Measurements from ENCODE around the gene NEB. TPM values are rescaled to one million over a fixed set of nuclear protein-coding genes. Genes with fewer than 3 reads are reported as not detected.
"Not testable (repeated sequence)": the region's sequence is repeated elsewhere in the genome, so short reads cannot be mapped to it uniquely, and the experiment has no call there.

Gene NEB
- total RNA-seq, 1 experiment from 2014 or later = 0.51 TPM

GRCh38 chr2:151713291-151713903 is 20.9 kb downstream of the NEB start:
- in situ Hi-C loops (cut with HindIII; ENCODE audit: low pct_unique_long_range_greater_than_20kb, low sequenced_read_pairs) = no loop called here
- DNase-seq (ENCODE audit: low read depth) = no peak

GRCh38 chr2:151711025-151711424 is 23.3 kb downstream of the NEB start:
- no peak for DNase-seq (ENCODE audit: low read depth)
- in situ Hi-C loops (cut with HindIII; ENCODE audit: low pct_unique_long_range_greater_than_20kb, low sequenced_read_pairs) = no loop called here

- in situ Hi-C loops (cut with HindIII; ENCODE audit: low pct_unique_long_range_greater_than_20kb, low sequenced_read_pairs) = no loop called here
- DNase-seq (ENCODE audit: low read depth) = no peak
These were observed 25.5 kb downstream of the NEB start for GRCh38 chr2:151708788-151709187.

- in situ Hi-C loops (cut with HindIII; ENCODE audit: low pct_unique_long_range_greater_than_20kb, low sequenced_read_pairs) = no loop called here
- DNase-seq (ENCODE audit: low read depth) = no peak
These were observed 26.4 kb downstream of the NEB start for GRCh38 chr2:151707857-151708256.

- DNase-seq (ENCODE audit: low read depth); in situ Hi-C loops (cut with HindIII; ENCODE audit: low pct_unique_long_range_greater_than_20kb, low sequenced_read_pairs): not testable (repeated sequence)
These were observed 29.8 kb downstream of the NEB start for GRCh38 chr2:151704480-151704961.

- in situ Hi-C loops (cut with HindIII; ENCODE audit: low pct_unique_long_range_greater_than_20kb, low sequenced_read_pairs); DNase-seq (ENCODE audit: low read depth): not testable (repeated sequence)
These were observed 36.1 kb downstream of the NEB start for GRCh38 chr2:151698134-151698533.

- no peak for DNase-seq (ENCODE audit: low read depth)
- in situ Hi-C loops (cut with HindIII; ENCODE audit: low pct_unique_long_range_greater_than_20kb, low sequenced_read_pairs) = no loop called here
These were observed 38.5 kb downstream of the NEB start for GRCh38 chr2:151695778-151696177.

GRCh38 chr2:151691631-151692030 is 42.6 kb downstream of the NEB start:
- DNase-seq (ENCODE audit: low read depth) = no peak
- in situ Hi-C loops (cut with HindIII; ENCODE audit: low pct_unique_long_range_greater_than_20kb, low sequenced_read_pairs) = no loop called here

GRCh38 chr2:151688719-151689118 is 45.6 kb downstream of the NEB start:
- in situ Hi-C loops (cut with HindIII; ENCODE audit: low pct_unique_long_range_greater_than_20kb, low sequenced_read_pairs) = no loop called here
- no peak for DNase-seq (ENCODE audit: low read depth)

- no peak for DNase-seq (ENCODE audit: low read depth)
- in situ Hi-C loops (cut with HindIII; ENCODE audit: low pct_unique_long_range_greater_than_20kb, low sequenced_read_pairs) = no loop called here
These were observed 51.7 kb downstream of the NEB start for GRCh38 chr2:151682459-151683003.

- no peak for DNase-seq (ENCODE audit: low read depth)
- in situ Hi-C loops (cut with HindIII; ENCODE audit: low pct_unique_long_range_greater_than_20kb, low sequenced_read_pairs) = no loop called here
These were observed 53.2 kb downstream of the NEB start for GRCh38 chr2:151681051-151681450.

GRCh38 chr2:151679994-151680393 is 54.3 kb downstream of the NEB start:
- no peak for DNase-seq (ENCODE audit: low read depth)
- in situ Hi-C loops (cut with HindIII; ENCODE audit: low pct_unique_long_range_greater_than_20kb, low sequenced_read_pairs) = no loop called here

- in situ Hi-C loops (cut with HindIII; ENCODE audit: low pct_unique_long_range_greater_than_20kb, low sequenced_read_pairs) = no loop called here
- DNase-seq (ENCODE audit: low read depth) = no peak
These were observed 55.4 kb downstream of the NEB start for GRCh38 chr2:151678849-151679248.

- in situ Hi-C loops (cut with HindIII; ENCODE audit: low pct_unique_long_range_greater_than_20kb, low sequenced_read_pairs) = no loop called here
These were observed 61.3 kb downstream of the NEB start for GRCh38 chr2:151673016-151673415.

GRCh38 chr2:151672277-151672676 is 62.0 kb downstream of the NEB start:
- in situ Hi-C loops (cut with HindIII; ENCODE audit: low pct_unique_long_range_greater_than_20kb, low sequenced_read_pairs) = no loop called here
- DNase-seq (ENCODE audit: low read depth) = no peak

More at GRCh38 chr2:151673016-151673415, 61.3 kb downstream of the NEB start:
- no peak for DNase-seq (ENCODE audit: low read depth)

- no peak for DNase-seq (ENCODE audit: low read depth)
- in situ Hi-C loops (cut with HindIII; ENCODE audit: low pct_unique_long_range_greater_than_20kb, low sequenced_read_pairs) = no loop called here
These were observed 63.3 kb downstream of the NEB start for GRCh38 chr2:151670846-151671597.

- in situ Hi-C loops (cut with HindIII; ENCODE audit: low pct_unique_long_range_greater_than_20kb, low sequenced_read_pairs) = no loop called here
- no peak for DNase-seq (ENCODE audit: low read depth)
These were observed 63.9 kb downstream of the NEB start for GRCh38 chr2:151670346-151670745.

- no peak for DNase-seq (ENCODE audit: low read depth)
- in situ Hi-C loops (cut with HindIII; ENCODE audit: low pct_unique_long_range_greater_than_20kb, low sequenced_read_pairs) = no loop called here
These were observed 64.6 kb downstream of the NEB start for GRCh38 chr2:151669585-151670081.

- in situ Hi-C loops (cut with HindIII; ENCODE audit: low pct_unique_long_range_greater_than_20kb, low sequenced_read_pairs) = no loop called here
- DNase-seq (ENCODE audit: low read depth) = no peak
These were observed 65.5 kb downstream of the NEB start for GRCh38 chr2:151668737-151669136.

All from Caki2 (cell line).